Large intestine (tissue), 3 donors: ENCODE measurements around the gene C12orf56. TPM values are rescaled to one million over a fixed set of nuclear protein-coding genes. Genes with fewer than 3 reads are reported as not detected.
"Not testable (repeated sequence)": the region's sequence is repeated elsewhere in the genome, so short reads cannot be mapped to it uniquely, and the experiment has no call there.

Source experiments
- DNase-seq, 2 donors: peaks; one replicate each; pipeline versions ENCODE4 v3.0.0 to v3.0.0-alpha.2; 2013
- H3K27ac ChIP-seq: one replicate; pipeline ENCODE4 v1.5.1; 2013; ENCODE audit warnings: low read length
- H3K27me3 ChIP-seq: 2 replicates; pipeline ENCODE4 v1.6.1; 2013; ENCODE audit warnings: low read length; ENCODE audit not compliant: control insufficient read depth, insufficient read depth
- H3K36me3 ChIP-seq: 2 replicates; pipeline ENCODE4 v1.6.1; 2013; ENCODE audit warnings: low read length; ENCODE audit not compliant: control insufficient read depth, insufficient read depth
- H3K4me1 ChIP-seq: one replicate; pipeline ENCODE4 v1.6.1; 2013; ENCODE audit warnings: low read length; ENCODE audit not compliant: control insufficient read depth, insufficient read depth
- H3K4me3 ChIP-seq: one replicate; pipeline ENCODE4 v1.5.1; 2013; ENCODE audit warnings: low read length
- H3K9me3 ChIP-seq: one replicate; pipeline ENCODE4 v1.6.1; 2013; ENCODE audit warnings: mild to moderate bottlenecking, low read depth, low read length, moderate library complexity; ENCODE audit not compliant: control insufficient read depth
- WGBS: methylation state at CpG from one replicate; pipeline ENCODE4 v1.1.5; 2013; ENCODE audit warnings: low lambda C conversion rate; ENCODE audit not compliant: insufficient coverage; 5-methylcytosine and 5-hydroxymethylcytosine counted together
- polyA plus RNA-seq: library from polyadenylated mRNA; unstranded; fragments of 120-200 nt; gene quantifications from one replicate; pipeline ENCODE4 v1.2.1, GENCODE V29; 2013

Gene C12orf56
- polyA plus RNA-seq, 1 donor: 0.22 TPM

DNA sequence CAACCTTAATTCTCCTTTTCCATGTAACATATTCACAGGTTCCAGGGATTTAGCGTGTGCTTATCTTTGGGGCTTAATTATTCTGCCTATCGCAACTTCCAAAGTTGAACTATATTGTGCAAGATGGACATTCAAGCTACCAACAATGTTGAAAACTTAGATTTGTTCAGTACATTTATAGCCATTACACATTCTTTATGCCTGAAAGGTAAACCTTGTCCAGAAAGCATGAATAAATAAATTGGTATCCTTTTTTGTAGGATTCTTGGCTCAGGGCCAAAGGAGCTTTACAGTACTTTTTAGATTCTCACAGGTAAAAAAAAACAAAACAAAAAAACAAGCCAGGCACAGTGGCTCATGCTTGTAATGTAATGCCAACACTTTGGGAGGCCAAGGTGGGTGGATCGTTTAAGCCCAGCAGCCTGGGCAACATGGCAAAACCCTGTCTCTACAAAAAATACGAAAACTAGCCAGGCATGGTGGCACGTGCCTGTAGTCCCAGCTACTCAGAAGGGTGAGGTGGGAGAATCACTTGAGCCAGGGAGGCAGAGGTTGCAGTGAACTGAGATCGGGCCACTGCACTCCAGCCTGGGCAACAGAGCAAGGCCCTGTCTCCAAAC is 3.3 kb downstream of the C12orf56 start:
- Histone ChIP-seq H3K36me3 (no peaks in the 10 kb centered on the region), H3K4me3 (no peak overlapping the region), H3K9me3 (peaks cover 3% of the 10 kb centered on the region), H3K27ac (no peak overlapping the region), H3K4me1 (no peaks in the 10 kb centered on the region), H3K27me3 (peaks cover 31% of the 10 kb centered on the region)
- DNase-seq: no peak
- WGBS: no CpG with 5 or more reads among the region's 6 CpGs

DNA sequence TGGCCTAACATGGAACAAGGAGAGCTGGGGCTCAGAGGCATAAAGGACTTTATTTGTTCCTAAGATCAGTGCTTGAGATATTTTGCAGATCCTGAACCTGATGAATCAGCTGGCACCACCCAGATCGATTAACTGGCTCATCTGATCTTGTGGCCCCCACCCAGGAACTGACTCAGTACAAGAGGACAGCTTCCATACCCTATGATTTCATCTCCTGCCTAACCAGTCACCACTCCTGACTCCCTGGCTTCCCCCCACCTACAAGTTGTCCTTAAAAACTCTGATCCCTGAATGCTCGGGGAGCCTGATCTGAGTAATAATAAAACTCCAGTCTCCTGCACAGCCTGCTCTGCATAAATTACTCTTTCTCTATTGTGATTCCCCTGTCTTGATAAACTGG is 5.1 kb downstream of the C12orf56 start:
- no CpG with 5 or more reads among the region's 2 CpGs for WGBS
- Histone ChIP-seq H3K9me3 (peaks cover 3% of the 10 kb centered on the region), H3K36me3 (no peaks in the 10 kb centered on the region), H3K4me3 (no peak overlapping the region), H3K27ac (no peak overlapping the region), H3K27me3 (peaks cover 16% of the 10 kb centered on the region), H3K4me1 (no peaks in the 10 kb centered on the region)
- DNase-seq: no peak

GRCh38 chr12:64385019-64385418 is 5.5 kb downstream of the C12orf56 start:
- Histone ChIP-seq H3K27me3 (peaks cover 12% of the 10 kb centered on the region), H3K9me3 (peaks cover under 1% of the 10 kb centered on the region), H3K27ac (no peak overlapping the region), H3K4me1 (no peaks in the 10 kb centered on the region), H3K4me3 (no peak overlapping the region), H3K36me3 (no peaks in the 10 kb centered on the region)
- WGBS: 100% methylated on average over 2 of the region's 3 CpGs
- no peak for DNase-seq

DNA sequence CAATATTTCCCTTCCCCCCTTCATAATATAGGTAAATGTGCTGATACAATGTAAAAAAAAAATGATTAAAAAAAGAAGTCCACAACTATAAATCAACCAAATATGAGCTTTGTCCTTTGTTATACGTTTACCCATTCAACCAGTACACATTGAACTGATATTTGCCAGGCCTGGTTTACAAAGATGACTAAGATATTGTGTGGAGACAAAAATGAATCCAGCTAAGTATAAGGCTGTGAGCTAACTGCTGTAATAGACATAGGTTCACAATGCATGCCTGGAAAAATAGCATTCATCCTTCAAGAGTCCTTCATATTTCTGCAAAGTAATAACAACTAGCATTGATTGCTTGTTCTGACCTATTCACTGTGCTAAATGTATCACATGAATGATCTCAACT is 6.9 kb downstream of the C12orf56 start:
- no peaks in the 10 kb centered on the region for H3K4me1 ChIP-seq
- no CpG with 5 or more reads among the region's 1 CpG for WGBS
- no peaks in the 10 kb centered on the region for H3K9me3 ChIP-seq
- no peak for DNase-seq
- no peaks in the 10 kb centered on the region for H3K36me3 ChIP-seq
- no peaks in the 10 kb centered on the region for H3K27me3 ChIP-seq
- no peak overlapping the region for H3K4me3 ChIP-seq
- no peak overlapping the region for H3K27ac ChIP-seq

- H3K4me3 ChIP-seq: no peak overlapping the region
- no peaks in the 10 kb centered on the region for H3K27me3 ChIP-seq
- no peak overlapping the region for H3K27ac ChIP-seq
- H3K36me3 ChIP-seq: no peaks in the 10 kb centered on the region
- no peaks in the 10 kb centered on the region for H3K4me1 ChIP-seq
- DNase-seq: no peak
- no CpG with 5 or more reads among the region's 4 CpGs for WGBS
- no peaks in the 10 kb centered on the region for H3K9me3 ChIP-seq
Measured at GRCh38 chr12:64362721-64363305, 27.7 kb downstream of the C12orf56 start.

DNA sequence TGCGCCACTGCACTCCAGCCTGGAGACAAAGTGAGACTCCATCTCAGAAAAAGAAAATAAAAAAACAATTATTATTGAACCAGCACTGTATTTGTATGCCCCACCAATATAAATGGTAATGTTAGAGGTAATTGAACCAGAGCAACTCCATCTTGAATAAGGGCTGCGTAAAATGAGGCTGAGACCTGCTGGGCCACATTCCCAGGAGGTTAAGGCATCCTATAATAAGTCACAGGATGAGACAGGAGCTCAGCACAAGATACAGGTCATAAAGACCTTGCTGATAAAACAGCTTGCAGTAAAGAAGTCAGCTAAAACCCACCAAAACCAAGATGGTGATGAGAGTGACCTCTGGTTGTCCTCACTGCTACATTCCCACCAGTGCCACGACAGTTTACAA is 29.4 kb downstream of the C12orf56 start:
- H3K4me3 ChIP-seq: not testable (repeated sequence)
- no CpG with 5 or more reads among the region's 3 CpGs for WGBS

GRCh38 chr12:64356209-64356608 is 34.3 kb downstream of the C12orf56 start:
- DNase-seq, H3K9me3 ChIP-seq, H3K36me3 ChIP-seq, H3K4me1 ChIP-seq, H3K27me3 ChIP-seq, H3K27ac ChIP-seq, H3K4me3 ChIP-seq: not testable (repeated sequence)
- no CpG with 5 or more reads among the region's 2 CpGs for WGBS

More for the DNA sequence above, 29.4 kb downstream of the C12orf56 start:
- not testable (repeated sequence) for H3K27me3 ChIP-seq, H3K36me3 ChIP-seq, H3K9me3 ChIP-seq, DNase-seq, H3K27ac ChIP-seq, H3K4me1 ChIP-seq

DNA sequence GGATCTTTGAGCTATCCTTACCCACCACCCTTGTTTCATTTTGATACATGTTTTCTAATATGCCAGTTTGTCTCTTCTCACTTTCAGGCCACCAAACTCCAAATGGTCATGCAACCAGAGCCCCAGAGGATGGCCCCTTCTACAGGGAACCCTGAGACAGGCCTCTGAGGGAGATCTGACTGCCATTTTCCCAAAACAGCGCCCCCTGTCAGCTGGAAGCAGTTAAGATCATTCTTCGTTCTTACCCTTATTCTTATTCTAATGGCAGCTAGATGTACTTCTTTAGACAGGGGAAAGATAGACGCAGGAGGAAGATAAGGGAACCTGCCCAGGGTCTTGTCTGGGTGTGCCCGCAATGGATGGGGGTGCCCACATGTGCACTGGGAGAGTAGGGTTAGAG is 38.4 kb downstream of the C12orf56 start:
- peaks cover 2% of the 10 kb centered on the region for H3K9me3 ChIP-seq
- H3K36me3 ChIP-seq: no peaks in the 10 kb centered on the region

DNA sequence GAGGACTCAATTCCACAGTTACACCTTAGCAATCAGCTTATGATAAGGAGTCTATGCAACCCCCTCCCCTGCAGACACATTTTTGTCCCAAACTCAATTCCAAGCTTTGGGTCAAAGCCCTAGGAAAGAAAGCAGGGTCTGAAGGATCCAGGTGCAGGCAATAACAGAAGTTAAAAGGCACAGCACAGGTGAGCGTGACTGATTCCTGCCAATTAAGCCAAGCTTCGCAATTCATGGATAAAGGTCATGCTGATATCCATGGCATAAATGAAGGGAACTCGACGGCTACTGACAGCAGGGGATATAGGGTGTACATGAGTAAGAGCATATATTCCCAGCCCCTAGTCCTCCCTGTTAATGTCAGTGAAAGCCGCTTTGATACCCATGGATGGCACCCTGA is 39.3 kb downstream of the C12orf56 start:
- peaks cover 2% of the 10 kb centered on the region for H3K9me3 ChIP-seq
- no peak overlapping the region for H3K27ac ChIP-seq
- H3K4me1 ChIP-seq: no peaks in the 10 kb centered on the region
- WGBS: no CpG with 5 or more reads among the region's 5 CpGs
- H3K27me3 ChIP-seq: no peaks in the 10 kb centered on the region
- no peak overlapping the region for H3K4me3 ChIP-seq
- no peak for DNase-seq
- no peaks in the 10 kb centered on the region for H3K36me3 ChIP-seq

More for the DNA sequence above, 38.4 kb downstream of the C12orf56 start:
- WGBS: no CpG with 5 or more reads among the region's 4 CpGs
- DNase-seq: no peak
- no peak overlapping the region for H3K27ac ChIP-seq
- H3K4me1 ChIP-seq: no peaks in the 10 kb centered on the region
- H3K4me3 ChIP-seq: no peak overlapping the region
- H3K27me3 ChIP-seq: no peaks in the 10 kb centered on the region

DNA sequence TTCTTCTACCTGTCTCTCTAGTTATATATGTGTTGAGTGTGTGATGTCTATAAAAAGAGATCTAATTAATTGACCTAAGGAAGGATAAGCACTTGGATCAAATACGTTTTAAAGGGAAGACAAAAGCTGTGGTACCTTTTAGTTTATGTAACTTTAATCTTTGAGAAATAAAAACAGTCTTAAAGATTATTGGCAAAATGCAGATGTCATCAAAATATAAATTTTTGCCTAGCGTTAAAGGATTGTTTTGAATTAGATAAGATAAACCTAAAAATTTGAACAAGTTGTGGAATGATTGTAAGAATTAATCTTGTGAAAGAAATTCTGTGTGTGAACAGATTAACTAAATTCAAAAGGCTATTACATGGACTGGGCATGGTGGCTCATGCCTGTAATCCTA is 42.9 kb downstream of the C12orf56 start:
- Histone ChIP-seq H3K27ac (no peak overlapping the region), H3K4me3 (no peak overlapping the region), H3K36me3 (no peaks in the 10 kb centered on the region), H3K4me1 (no peaks in the 10 kb centered on the region), H3K9me3 (peaks cover 2% of the 10 kb centered on the region), H3K27me3 (no peaks in the 10 kb centered on the region)
- no peak for DNase-seq
- 93% methylated on average over 2 of the region's 2 CpGs for WGBS

DNA sequence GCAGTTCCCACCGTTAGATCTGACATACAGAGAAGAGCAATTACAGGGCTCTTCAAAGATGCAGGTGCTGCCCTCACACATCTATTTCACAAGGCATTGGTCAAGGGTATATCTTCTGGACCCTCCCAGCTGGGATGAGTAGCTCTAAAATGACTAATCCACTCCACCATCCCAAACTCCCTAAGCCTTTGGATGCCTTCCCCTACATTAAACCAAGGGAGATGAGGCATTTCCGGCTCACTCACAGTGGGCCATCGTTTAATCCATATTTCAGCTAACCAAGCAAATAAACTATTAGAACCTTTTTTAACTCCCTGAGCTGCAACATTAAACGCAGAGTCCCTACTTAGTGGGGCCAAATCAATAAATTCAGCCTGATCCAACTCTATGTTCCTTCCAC is 45.9 kb downstream of the C12orf56 start:
- not testable (repeated sequence) for H3K27ac ChIP-seq, H3K27me3 ChIP-seq, DNase-seq, H3K9me3 ChIP-seq, H3K4me3 ChIP-seq, H3K4me1 ChIP-seq, H3K36me3 ChIP-seq
- WGBS: no CpG with 5 or more reads among the region's 4 CpGs
